ENCODE measurements around the gene HIVEP2. TPM values are rescaled to one million over a fixed set of nuclear protein-coding genes. Genes with fewer than 3 reads are reported as not detected.

Gene HIVEP2
- total and polyA plus RNA-seq, 2 donors (not counting 3 experiments of a cell fraction or from before 2014, with no cell fraction given): 1.3 to 4.7 TPM

DNA sequence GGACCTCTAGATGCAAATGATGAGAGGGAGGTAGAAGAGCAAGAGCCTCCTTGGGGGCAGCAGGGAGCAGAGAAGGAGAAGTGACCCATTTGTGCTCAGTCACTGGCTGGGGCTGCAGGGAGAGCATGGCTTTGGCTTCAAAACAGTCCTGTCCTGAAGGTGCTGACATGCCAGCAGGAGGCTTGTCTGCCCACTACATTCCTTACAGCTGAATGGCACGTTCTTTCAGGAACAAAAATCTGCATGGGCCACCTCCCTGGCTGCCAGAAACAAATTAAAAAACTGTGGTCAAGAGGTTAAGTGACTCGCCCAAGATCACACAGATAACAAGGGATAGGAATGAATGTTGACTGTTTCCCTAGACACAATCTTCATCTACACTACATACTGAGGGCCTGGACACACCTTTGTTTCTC is 188.8 kb downstream of the HIVEP2 start:
- no peak for FAIRE-seq
- Histone ChIP-seq H3K9ac (replicated peaks; ENCODE audit: extremely low read depth, insufficient read depth, low read length) (no peak overlapping the region), H3K27me3 (ENCODE audit: control insufficient read depth in 2 of 2, insufficient read depth in 2 of 2, low read length in 2 of 2) (no peaks in the 10 kb centered on the region), H3K9me1 (replicated peaks; ENCODE audit: control insufficient read depth, extremely low read depth, insufficient read depth, low read length) (no peaks in the 10 kb centered on the region), H3K4me1 (ENCODE audit: control insufficient read depth, extremely low read depth, insufficient read depth, low read length) (no peaks in the 10 kb centered on the region), H3K4me3 (replicated peaks in 1 of 3; ENCODE audit: insufficient read depth in 1 of 3, low read depth in 1 of 3, low read length in 3 of 3) (no peak overlapping the region), H3K36me3 (ENCODE audit: control insufficient read depth in 2 of 2, extremely low read depth in 1 of 2, insufficient read depth in 2 of 2, low read length in 2 of 2) (no peaks in the 10 kb centered on the region), H2AFZ (ENCODE audit: low read depth, low read length) (no peak overlapping the region), H3K4me2 (ENCODE audit: insufficient read depth, low read length) (no peak overlapping the region), H3K9me3 (replicated peaks; ENCODE audit: control insufficient read depth, insufficient read depth, low read length) (no peaks in the 10 kb centered on the region), H3K27ac (ENCODE audit: insufficient read depth, low read depth, low read length) (no peak overlapping the region), H4K20me1 (replicated peaks; ENCODE audit: control insufficient read depth, extremely low read depth, insufficient read depth, low read length) (no peaks in the 10 kb centered on the region), H3K79me2 (ENCODE audit: control insufficient read depth, insufficient read depth, low read length) (no peaks in the 10 kb centered on the region)
- DNase-seq (ENCODE audit: low read depth, low spot score): peak; percentile 7
- intact Hi-C loops (cut with micrococcal nuclease) (no loop called here), dilution Hi-C loops (cut with MboI; ENCODE audit: extremely low pct_ligation_motif_present, low sequenced_read_pairs) (no loop called here)
- CTCF ChIA-PET: interaction anchor here (0.6 to 1.3 kb wide), 2 partner anchors 126 to 271 kb away, joined by 3 read pairs; no protein-coding TSS in a partner anchor
- TF ChIP-seq JUN (IDR thresholded peaks at IDR 0.05; ENCODE audit: borderline replicate concordance, insufficient read depth, insufficient read length, low read depth): no peak
- no peak for TF ChIP-seq EZH2 (IDR thresholded peaks at IDR 0.05; ENCODE audit: borderline replicate concordance, low read depth, low read length, severe bottlenecking)
- TF ChIP-seq GATA2 (IDR thresholded peaks at IDR 0.05; ENCODE audit: insufficient read depth, insufficient read length, low read depth, low read length): peak; percentile 92
- peak; percentile 41 for TF ChIP-seq FOS (IDR thresholded peaks at IDR 0.05; ENCODE audit: borderline replicate concordance, insufficient read depth, low read length)
- no TSS peak for BruUV-seq (replicated peaks)
- POLR2A ChIA-PET: no interaction called here

- H3K79me2 ChIP-seq (ENCODE audit: control insufficient read depth, insufficient read depth, low read length): no peaks in the 10 kb centered on the region
- no peak overlapping the region for H3K9ac ChIP-seq (replicated peaks; ENCODE audit: extremely low read depth, insufficient read depth, low read length)
- H3K4me2 ChIP-seq (ENCODE audit: insufficient read depth, low read length): no peak overlapping the region
- no peak overlapping the region for H3K27ac ChIP-seq (ENCODE audit: insufficient read depth, low read depth, low read length)
- intact Hi-C loops (cut with micrococcal nuclease): no loop called here
- TF ChIP-seq MYC (IDR thresholded peaks at IDR 0.05; ENCODE audit: low read depth, low read length) (no peak), GATA2 (IDR thresholded peaks at IDR 0.05; ENCODE audit: insufficient read depth, insufficient read length, low read depth, low read length) (no peak), FOS (IDR thresholded peaks at IDR 0.05; ENCODE audit: borderline replicate concordance, insufficient read depth, low read length) (no peak), JUN (IDR thresholded peaks at IDR 0.05; ENCODE audit: borderline replicate concordance, insufficient read depth, insufficient read length, low read depth) (no peak), EZH2 (IDR thresholded peaks at IDR 0.05; ENCODE audit: borderline replicate concordance, low read depth, low read length, severe bottlenecking) (no peak), POLR2AphosphoS5 (IDR thresholded peaks at IDR 0.05; ENCODE audit: insufficient read depth, low read depth, low read length) (no peak), MAX (IDR thresholded peaks at IDR 0.05; ENCODE audit: insufficient read depth, insufficient read length) (no peak), POLR2A (IDR thresholded peaks at IDR 0.05; ENCODE audit: low read depth, low read length) (no peak)
- TF ChIP-seq, protein P1, sequence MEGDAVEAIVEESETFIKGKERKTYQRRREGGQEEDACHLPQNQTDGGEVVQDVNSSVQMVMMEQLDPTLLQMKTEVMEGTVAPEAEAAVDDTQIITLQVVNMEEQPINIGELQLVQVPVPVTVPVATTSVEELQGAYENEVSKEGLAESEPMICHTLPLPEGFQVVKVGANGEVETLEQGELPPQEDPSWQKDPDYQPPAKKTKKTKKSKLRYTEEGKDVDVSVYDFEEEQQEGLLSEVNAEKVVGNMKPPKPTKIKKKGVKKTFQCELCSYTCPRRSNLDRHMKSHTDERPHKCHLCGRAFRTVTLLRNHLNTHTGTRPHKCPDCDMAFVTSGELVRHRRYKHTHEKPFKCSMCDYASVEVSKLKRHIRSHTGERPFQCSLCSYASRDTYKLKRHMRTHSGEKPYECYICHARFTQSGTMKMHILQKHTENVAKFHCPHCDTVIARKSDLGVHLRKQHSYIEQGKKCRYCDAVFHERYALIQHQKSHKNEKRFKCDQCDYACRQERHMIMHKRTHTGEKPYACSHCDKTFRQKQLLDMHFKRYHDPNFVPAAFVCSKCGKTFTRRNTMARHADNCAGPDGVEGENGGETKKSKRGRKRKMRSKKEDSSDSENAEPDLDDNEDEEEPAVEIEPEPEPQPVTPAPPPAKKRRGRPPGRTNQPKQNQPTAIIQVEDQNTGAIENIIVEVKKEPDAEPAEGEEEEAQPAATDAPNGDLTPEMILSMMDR (IDR thresholded peaks at IDR 0.05; ENCODE audit: extremely low read depth in 1 of 2, insufficient read depth in 1 of 2, low read depth in 1 of 2, low read length in 2 of 2): no peak
- no peaks in the 10 kb centered on the region for H3K9me3 ChIP-seq (replicated peaks; ENCODE audit: control insufficient read depth, insufficient read depth, low read length)
- no peak overlapping the region for H3K4me3 ChIP-seq (replicated peaks in 1 of 3; ENCODE audit: insufficient read depth in 1 of 3, low read depth in 1 of 3, low read length in 3 of 3)
- H4K20me1 ChIP-seq (replicated peaks; ENCODE audit: control insufficient read depth, extremely low read depth, insufficient read depth, low read length): no peaks in the 10 kb centered on the region
- H3K9me1 ChIP-seq (replicated peaks; ENCODE audit: control insufficient read depth, extremely low read depth, insufficient read depth, low read length): no peaks in the 10 kb centered on the region
- H3K27me3 ChIP-seq (ENCODE audit: control insufficient read depth in 2 of 2, insufficient read depth in 2 of 2, low read length in 2 of 2): no peaks in the 10 kb centered on the region
- FAIRE-seq (no peak), DNase-seq (ENCODE audit: low read depth, low spot score) (no peak)
- no peak overlapping the region for H2AFZ ChIP-seq (ENCODE audit: low read depth, low read length)
- POLR2A ChIA-PET: no interaction called here
- dilution Hi-C loops (cut with MboI; ENCODE audit: extremely low pct_ligation_motif_present, low sequenced_read_pairs): no loop called here
- no peaks in the 10 kb centered on the region for H3K4me1 ChIP-seq (ENCODE audit: control insufficient read depth, extremely low read depth, insufficient read depth, low read length)
- no peaks in the 10 kb centered on the region for H3K36me3 ChIP-seq (ENCODE audit: control insufficient read depth in 2 of 2, extremely low read depth in 1 of 2, insufficient read depth in 2 of 2, low read length in 2 of 2)
- CTCF ChIA-PET: no interaction called here
- BruUV-seq (replicated peaks): no TSS peak
Measured at GRCh38 chr6:142753196-142753595, 191.8 kb downstream of the HIVEP2 start.
